Measurements from ENCODE around the gene CNN2.

Gene CNN2

GRCh38 chr19:1032264-1032867 lies 6.0 kb downstream of the CNN2 start:
- DNase-seq = no peak

- DNase-seq = no peak
These were observed 9.7 kb downstream of the CNN2 start for GRCh38 chr19:1035998-1036621.

- DNase-seq = no peak
These were observed 11.2 kb downstream of the CNN2 start for GRCh38 chr19:1037621-1038064.

GRCh38 chr19:1038978-1039645 lies 12.7 kb downstream of the CNN2 start:
- DNase-seq = no peak

- peak; percentile 91 for DNase-seq
These were observed 13.5 kb downstream of the CNN2 start, which contains the start of gene ABCA7 for GRCh38 chr19:1039646-1040475. Gene ABCA7 (plus strand): TSS chr19:1040107. CDS start chr19:1041362, 1,255 bp downstream.

GRCh38 chr19:1040476-1041271 lies 14.3 kb downstream of the CNN2 start:
- peak; percentile 85 for DNase-seq

GRCh38 chr19:1041272-1041834 lies 14.9 kb downstream of the CNN2 start:
- no peak for DNase-seq

GRCh38 chr19:1041835-1042685 lies 15.7 kb downstream of the CNN2 start:
- DNase-seq = no peak

GRCh38 chr19:1042689-1043511 lies 16.5 kb downstream of the CNN2 start:
- no peak for DNase-seq

- DNase-seq = no peak
These were observed 18.8 kb downstream of the CNN2 start for GRCh38 chr19:1045247-1045603.

- no peak for DNase-seq
These were observed 19.8 kb downstream of the CNN2 start for GRCh38 chr19:1046117-1046626.

GRCh38 chr19:1046836-1047695 lies 20.7 kb downstream of the CNN2 start:
- DNase-seq = no peak

- no peak for DNase-seq
These were observed 21.3 kb downstream of the CNN2 start for GRCh38 chr19:1047696-1048147.

- DNase-seq = no peak
These were observed 22.7 kb downstream of the CNN2 start for GRCh38 chr19:1049106-1049505.

GRCh38 chr19:1049800-1050199 lies 23.4 kb downstream of the CNN2 start:
- no peak for DNase-seq

GRCh38 chr19:1050989-1051788 lies 24.8 kb downstream of the CNN2 start:
- no peak for DNase-seq

- DNase-seq = no peak
These were observed 25.4 kb downstream of the CNN2 start for GRCh38 chr19:1051791-1052190.

- no peak for DNase-seq
These were observed 26.1 kb downstream of the CNN2 start for GRCh38 chr19:1052349-1052975.

Data from NCI-H526 treated with DMSO at 0.1 percent for 48 hours (cell line).